Measurements from ENCODE around the gene PRKACB.
"Not testable (repeated sequence)": the region's sequence is repeated elsewhere in the genome, so short reads cannot be mapped to it uniquely, and the experiment has no call there.

The PRKACB gene

DNA sequence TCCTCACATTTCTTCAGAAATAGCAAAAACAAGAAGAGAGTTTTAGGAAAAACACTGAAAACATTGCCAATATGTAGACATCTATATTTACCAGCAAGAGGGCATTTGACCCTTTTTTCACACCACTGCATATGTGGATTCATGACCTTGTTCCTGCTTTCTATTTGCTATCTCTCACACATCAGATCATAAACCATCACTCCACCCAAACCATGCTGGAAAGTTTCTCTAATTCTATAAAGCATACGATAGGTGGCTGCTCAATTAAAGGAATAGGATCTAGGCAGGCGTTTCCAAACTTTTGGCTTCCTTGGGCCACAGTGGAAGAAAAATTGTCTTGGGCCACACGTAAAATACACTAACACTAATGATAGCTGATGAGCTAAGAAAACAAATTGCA lies 121.8 kb downstream of the PRKACB start:
- no peak for DNase-seq (ENCODE audit: low read depth in 3 of 3, low spot score in 1 of 3)

DNA sequence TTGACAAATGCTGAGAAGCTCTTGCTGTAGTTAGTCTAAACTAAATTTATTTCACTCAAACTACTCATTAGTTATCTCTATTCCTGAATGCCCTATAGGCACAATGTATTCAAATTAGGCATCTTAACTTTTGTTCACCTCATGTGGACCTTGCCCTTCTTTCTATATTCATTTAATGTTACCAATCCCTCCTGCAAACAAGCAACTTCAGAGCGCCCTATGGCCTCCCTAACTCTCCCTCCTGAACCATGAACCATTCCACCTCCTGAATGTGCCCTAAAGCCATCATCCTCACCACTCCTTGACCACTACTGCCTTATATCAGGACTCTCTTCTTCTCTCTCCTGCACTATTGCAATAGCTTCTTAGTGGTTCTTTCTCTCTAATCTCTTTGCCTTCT lies 122.7 kb downstream of the PRKACB start:
- DNase-seq (ENCODE audit: low read depth in 3 of 3, low spot score in 1 of 3): no peak

DNA sequence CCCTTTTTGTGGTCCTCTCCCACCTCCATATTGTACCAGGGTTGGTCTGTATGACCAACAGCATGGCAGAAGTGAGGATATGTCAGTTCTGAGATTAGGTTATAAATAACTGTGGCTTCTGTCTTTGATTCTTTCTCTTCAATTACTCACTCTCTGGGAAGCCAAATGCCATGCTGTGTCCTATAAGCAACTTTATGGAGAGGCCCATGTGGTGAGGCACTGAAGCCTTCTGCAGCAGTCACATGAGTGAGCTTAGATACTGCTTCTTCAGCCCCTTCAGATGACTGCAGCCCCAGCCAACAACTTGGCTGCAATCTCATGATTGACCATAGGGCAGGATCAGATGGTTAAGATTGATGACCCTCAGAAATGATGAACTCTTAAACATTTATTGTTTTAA lies 123.4 kb downstream of the PRKACB start:
- DNase-seq (ENCODE audit: low read depth in 3 of 3, low spot score in 1 of 3): no peak

GRCh38 chr1:84268346-84268745 lies 124.3 kb downstream of the PRKACB start:
- no peak for DNase-seq (ENCODE audit: low read depth in 3 of 3, low spot score in 1 of 3)

GRCh38 chr1:84269306-84269705 lies 125.2 kb downstream of the PRKACB start:
- no peak for DNase-seq (ENCODE audit: low read depth in 3 of 3, low spot score in 1 of 3)

DNA sequence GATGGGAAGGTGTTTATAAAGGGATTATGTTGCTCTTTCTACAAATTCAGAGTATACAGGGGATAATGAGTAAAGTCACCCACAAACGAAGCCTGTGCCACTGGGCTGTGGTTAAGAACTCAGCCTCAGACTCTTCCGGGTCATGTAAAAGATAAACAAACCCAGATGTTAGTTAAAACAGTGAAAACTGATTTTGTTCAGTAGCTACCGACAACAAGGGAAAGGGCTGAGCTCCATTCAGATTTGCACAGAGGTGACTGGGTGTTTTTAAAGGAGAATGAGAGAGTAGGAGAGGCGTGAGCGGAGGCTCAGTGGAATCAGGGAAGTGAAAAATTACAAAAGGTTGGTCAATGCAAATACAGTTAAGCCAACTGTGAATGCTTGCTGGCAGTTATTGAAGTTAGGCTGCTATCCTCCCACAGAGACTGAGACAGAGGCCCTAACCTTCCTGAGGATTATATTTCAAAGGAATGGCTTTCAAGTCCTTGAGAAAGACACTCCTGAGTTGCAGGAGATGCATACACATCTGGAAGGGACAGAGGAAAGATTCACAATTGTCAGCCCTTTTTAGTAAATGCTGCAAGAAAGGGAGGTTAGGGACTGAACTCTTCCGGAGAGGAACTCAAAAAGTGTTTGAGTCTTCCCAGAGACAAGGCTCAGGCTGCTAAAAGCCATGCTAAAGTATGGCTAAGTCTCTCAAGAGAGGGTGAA lies 127.5 kb downstream of the PRKACB start:
- DNase-seq (ENCODE audit: low read depth in 3 of 3, low spot score in 1 of 3): no peak

DNA sequence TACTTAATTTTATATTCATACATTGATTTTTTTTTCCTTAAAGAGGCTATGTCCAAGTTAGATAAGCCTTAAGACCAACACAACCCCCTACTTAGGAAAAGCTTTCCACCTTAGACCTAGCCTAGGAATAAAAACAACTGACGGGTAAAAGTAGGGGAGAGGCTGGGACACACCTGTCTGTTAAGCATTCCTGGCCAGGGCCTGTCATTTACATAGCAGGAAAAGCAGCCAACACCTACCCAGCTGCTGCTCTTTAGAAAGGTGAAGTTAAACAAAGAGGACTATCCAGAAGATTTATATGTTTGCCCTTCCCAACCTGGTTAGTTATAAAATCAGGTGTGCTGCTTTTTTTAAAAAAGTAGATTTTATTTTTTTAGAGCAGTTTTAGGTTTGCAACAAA lies 128.3 kb downstream of the PRKACB start:
- DNase-seq (ENCODE audit: low read depth in 3 of 3, low spot score in 1 of 3): no peak

DNA sequence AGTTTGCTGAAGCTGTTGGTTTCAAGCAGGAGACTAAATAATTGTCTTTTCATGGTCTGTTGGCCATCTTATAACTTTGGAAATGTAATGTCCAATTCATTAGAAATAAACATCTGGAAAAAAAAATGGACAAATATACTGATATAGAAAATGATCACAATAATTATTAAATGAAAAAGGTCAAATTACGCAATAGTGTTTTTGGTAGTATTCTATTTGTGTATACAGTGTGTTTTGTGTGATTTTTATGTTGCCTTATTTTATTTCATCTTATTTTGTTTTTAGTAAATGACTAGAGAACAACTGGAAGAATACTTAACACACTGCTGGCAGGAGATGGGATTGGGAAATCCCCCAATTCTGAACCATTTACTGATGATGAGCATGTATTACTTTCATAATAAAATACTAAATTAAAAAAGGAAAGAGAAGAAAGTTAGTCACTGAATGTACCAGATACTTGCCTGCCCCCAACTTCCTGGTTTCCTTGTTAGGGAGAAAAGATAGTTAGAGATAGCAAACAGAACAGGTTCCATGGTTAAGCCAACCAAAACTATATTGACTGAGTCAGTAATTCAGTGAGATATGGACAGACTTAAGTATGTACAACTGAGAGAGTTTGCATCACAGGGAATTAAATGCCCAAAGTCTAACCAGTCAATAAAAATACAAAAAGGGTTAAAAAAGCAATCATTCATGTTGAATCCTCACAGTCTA lies 133.4 kb downstream of the PRKACB start:
- DNase-seq (ENCODE audit: low read depth in 3 of 3, low spot score in 1 of 3): no peak

GRCh38 chr1:84278905-84279304 lies 134.8 kb downstream of the PRKACB start:
- DNase-seq (ENCODE audit: low read depth in 3 of 3, low spot score in 1 of 3): no peak

- DNase-seq (ENCODE audit: low read depth in 3 of 3, low spot score in 1 of 3): no peak
Measured at GRCh38 chr1:84280912-84281311, 136.8 kb downstream of the PRKACB start.

GRCh38 chr1:84282780-84283333 lies 138.8 kb downstream of the PRKACB start:
- no peak for DNase-seq (ENCODE audit: low read depth in 3 of 3, low spot score in 1 of 3)

DNA sequence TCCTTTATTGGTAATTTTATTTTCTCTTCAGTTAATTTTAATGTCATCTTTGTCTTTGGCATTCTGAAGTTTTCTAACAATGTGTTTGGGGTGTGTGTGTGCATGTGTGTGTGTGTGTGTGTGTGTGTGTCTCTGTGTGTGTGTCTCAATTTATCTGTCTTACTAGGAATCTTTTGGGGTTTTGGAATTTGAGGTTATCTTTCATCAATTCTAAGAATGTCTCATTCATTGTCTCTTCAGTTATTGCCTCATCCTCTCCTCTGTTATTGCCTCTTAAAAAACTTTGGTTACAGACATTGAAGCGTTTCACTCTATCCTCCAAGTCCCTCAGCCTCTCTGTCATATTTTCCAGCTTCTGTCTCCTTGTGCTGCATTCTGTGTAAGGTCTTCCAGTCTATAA lies 139.3 kb downstream of the PRKACB start:
- no peak for DNase-seq (ENCODE audit: low read depth in 3 of 3, low spot score in 1 of 3)

DNA sequence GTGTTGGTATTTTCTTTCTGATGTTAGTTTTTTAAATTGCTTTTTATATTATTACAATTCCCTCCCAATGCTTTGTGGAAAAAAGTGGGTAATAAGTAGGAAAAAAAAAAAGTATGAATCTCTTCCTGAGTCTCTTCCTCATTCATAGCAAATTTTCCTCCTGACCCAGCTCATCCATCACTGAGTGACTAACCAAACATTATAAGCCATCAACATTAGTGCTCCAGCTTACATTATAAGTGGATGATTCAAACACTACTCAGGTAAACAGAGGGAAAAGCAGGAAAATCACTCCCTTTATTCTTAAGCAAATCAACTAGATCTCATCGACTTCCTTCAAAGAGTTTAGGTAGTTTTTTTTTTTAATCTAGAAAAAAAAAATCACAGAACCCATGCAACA lies 142.0 kb downstream of the PRKACB start:
- DNase-seq (ENCODE audit: low read depth in 3 of 3, low spot score in 1 of 3): no peak

- not testable (repeated sequence) for DNase-seq (ENCODE audit: low read depth in 3 of 3, low spot score in 1 of 3)
Measured at GRCh38 chr1:84287389-84287788, 143.3 kb downstream of the PRKACB start.

Measured in stimulated activated CD4-positive, alpha-beta T cell treated with anti-CD3 and anti-CD28 coated beads, TNF-alpha, amount 100 ng/mL, for 1 hour (primary cell).